SK-N-SH treated with all-trans-retinoic acid at 6 μM for 48 hours (cell line): ENCODE measurements around the gene TSPAN14.

ENCODE experiments used
- OSR1 ChIP-seq: fragments of 250-450 bp; sonication (Bioruptor Pico); IDR thresholded peaks from 2 replicates; pipeline ENCODE4 v1.8.0; 2022; ENCODE audit warnings: moderate library complexity, mild to moderate bottlenecking, inconsistent platforms
- PPARA ChIP-seq: fragments of 250-450 bp; sonication (Bioruptor Pico); IDR thresholded peaks from 2 replicates; pipeline ENCODE4 v1.5.0; 2020; ENCODE audit warnings: mild to moderate bottlenecking, borderline replicate concordance
- SNAI2 ChIP-seq: fragments of 250-450 bp; sonication (Bioruptor Pico); IDR thresholded peaks from 2 replicates; pipeline ENCODE4 v1.5.0; 2020; ENCODE audit warnings: mild to moderate bottlenecking, moderate library complexity
- TCF4 ChIP-seq: fragments of 250-450 bp; sonication (Bioruptor Pico); IDR thresholded peaks from 2 replicates; pipeline ENCODE4 v1.8.0; 2021; ENCODE audit warnings: mild to moderate bottlenecking, moderate library complexity, borderline replicate concordance
- TSHZ2 ChIP-seq: fragments of 250-450 bp; sonication (Bioruptor Pico); IDR thresholded peaks from 2 replicates; pipeline ENCODE4 v1.5.0; 2020; ENCODE audit warnings: mild to moderate bottlenecking, moderate library complexity
- ZNF565 ChIP-seq: fragments of 450-650 bp; formaldehyde crosslinking; conservative IDR thresholded peaks from 2 replicates; pipeline ENCODE4 v1.5.0; 2020; ENCODE audit warnings: low read depth, mild to moderate bottlenecking, moderate library complexity

GRCh38 chr10:80484676-80485075, 30.6 kb downstream of the TSPAN14 start:
- TF ChIP-seq SNAI2 (CRISPR knock-in tag) (no peak), OSR1 (CRISPR knock-in tag) (no peak), TCF4 (no peak), PPARA (CRISPR knock-in tag) (no peak), ZNF565 (no peak), TSHZ2 (CRISPR knock-in tag) (no peak)
